ENCODE measurements around the gene UTRN. TPM values are rescaled to one million over a fixed set of nuclear protein-coding genes. Genes with fewer than 3 reads are reported as not detected.

Gene UTRN
- total RNA-seq, 1 experiment from 2014 or later: 79.7 TPM

- no peak for DNase-seq
- no peak overlapping the region for H2BK5ac ChIP-seq (ENCODE audit: insufficient read length, low read length)
- peak overlapping the region in 1 of 3 experiments; percentile 54; a peak in 3 of 7 replicates for H3K27ac Mint-ChIP-seq
- H3T11ph ChIP-seq (ENCODE audit: low read length): no peak overlapping the region
- no peaks in the 10 kb centered on the region for H3K23me2 ChIP-seq (ENCODE audit: insufficient read length, low read depth, low read length, poor library complexity, severe bottlenecking)
- no peak overlapping the region for H4K91ac ChIP-seq (ENCODE audit: insufficient read length, low read depth, low read length)
- no peak overlapping the region for H3K18ac ChIP-seq (ENCODE audit: insufficient read length, low read depth, low read length)
- no peaks in the 10 kb centered on the region for H3K79me2 ChIP-seq (ENCODE audit: insufficient read depth, low read length)
- peaks cover 0 to 6% of the 10 kb centered on the region in 2 experiments; a peak in 1 of 5 replicates for H3K9me3 Mint-ChIP-seq
- H3K4me3 Mint-ChIP-seq: no peak overlapping the region
- H4K20me1 ChIP-seq (ENCODE audit: control insufficient read depth, insufficient read depth, insufficient read length): no peaks in the 10 kb centered on the region
- H3K79me1 ChIP-seq (ENCODE audit: insufficient read depth, low read depth, low read length, poor library complexity, severe bottlenecking): no peaks in the 10 kb centered on the region
- WGBS (ENCODE audit: extremely low coverage, insufficient read length, low lambda C conversion rate): no CpG with 5 or more reads among the region's 7 CpGs
- no peak overlapping the region for H3K27ac ChIP-seq (ENCODE audit: insufficient read length, low read depth, low read length)
- H2AK5ac ChIP-seq (ENCODE audit: insufficient read length, low read length): no peak overlapping the region
- no peak overlapping the region for H3K9ac ChIP-seq (ENCODE audit: extremely low read depth, insufficient read length, low read length)
- no peak overlapping the region for H2BK12ac ChIP-seq (ENCODE audit: insufficient read length, low read depth, low read length)
- no peak overlapping the region for H2BK15ac ChIP-seq (ENCODE audit: low read depth, low read length)
- no peak overlapping the region for H4K5ac ChIP-seq (ENCODE audit: insufficient read length, low read depth, low read length)
- H4K8ac ChIP-seq (replicated peaks; ENCODE audit: insufficient read length, low read depth, low read length): no peak overlapping the region
- H3K4me2 ChIP-seq (ENCODE audit: insufficient read depth, insufficient read length, low read length): no peak overlapping the region
- no peaks in the 10 kb centered on the region for H3K9me3 ChIP-seq (ENCODE audit: control insufficient read depth, low read depth, low read length)
- H3K14ac ChIP-seq (ENCODE audit: insufficient read depth, low read length): no peak overlapping the region
- no peak overlapping the region for H2AFZ ChIP-seq (ENCODE audit: low read length)
- H3K4ac ChIP-seq (ENCODE audit: low read depth, low read length): no peak overlapping the region
- H2BK120ac ChIP-seq (ENCODE audit: low read depth, low read length, poor library complexity, severe bottlenecking): no peak overlapping the region
- no peaks in the 10 kb centered on the region for H3K27me3 Mint-ChIP-seq (ENCODE audit: low read depth)
- no peak overlapping the region for H3K56ac ChIP-seq (ENCODE audit: insufficient read length, low read depth, low read length)
- no peak overlapping the region for H2BK20ac ChIP-seq (ENCODE audit: low read depth, low read length, poor library complexity, severe bottlenecking)
- H3K4me1 ChIP-seq (ENCODE audit: insufficient read depth, low read length): no peaks in the 10 kb centered on the region
- H3K4me1 Mint-ChIP-seq: peaks cover 4 to 7% of the 10 kb centered on the region in 2 experiments
- no peak for TF ChIP-seq CTCF (conservative IDR thresholded peaks at IDR 0.05)
- H3K36me3 Mint-ChIP-seq (ENCODE audit: insufficient read depth in 1 of 3, low read depth in 3 of 3): peaks cover 20 to 23% (median 22%) of the 10 kb centered on the region in 3 experiments
- no peaks in the 10 kb centered on the region for H3K27me3 ChIP-seq (ENCODE audit: insufficient read depth, low read length)
- H3K23ac ChIP-seq (ENCODE audit: insufficient read length, low read depth, low read length): no peak overlapping the region
Observed at GRCh38 chr6:144295981-144296767, 11.0 kb downstream of the UTRN start.
